NCI-H146 treated with DMSO at 0.1 percent for 48 hours (cell line): ENCODE results near the gene GTF2H4.

ENCODE experiments used
- DNase-seq: peaks from one replicate; lab custom pipeline; 2025; ENCODE audit not compliant: unreplicated experiment; lab: John Stamatoyannopoulos, UW

The GTF2H4 gene

GRCh38 chr6:30951907-30952469 lies 44.0 kb downstream of the GTF2H4 start:
- DNase-seq: no peak

- no peak for DNase-seq
Measured at GRCh38 chr6:30954631-30955366, 46.8 kb downstream of the GTF2H4 start.

- DNase-seq: peak; percentile 35
Measured at GRCh38 chr6:30955367-30956042, 47.5 kb downstream of the GTF2H4 start.

- DNase-seq: no peak
Measured at GRCh38 chr6:30957716-30958115, 49.7 kb downstream of the GTF2H4 start.

GRCh38 chr6:30960907-30961673 lies 53.1 kb downstream of the GTF2H4 start:
- DNase-seq: no peak

GRCh38 chr6:30962716-30963115 lies 54.7 kb downstream of the GTF2H4 start:
- DNase-seq: no peak

GRCh38 chr6:30963641-30964040 lies 55.6 kb downstream of the GTF2H4 start:
- no peak for DNase-seq
